ENCODE results near the gene CCDC17.
A peak's percentile ranks its signal among the peaks of the same experiment; 100 is the strongest.
"Not testable (repeated sequence)": the region's sequence is repeated elsewhere in the genome, so short reads cannot be mapped to it uniquely, and the experiment has no call there.

The CCDC17 gene

GRCh38 chr1:45621501-45621836 lies 2.4 kb downstream of the CCDC17 start:
- DNase-seq = no peak

DNA sequence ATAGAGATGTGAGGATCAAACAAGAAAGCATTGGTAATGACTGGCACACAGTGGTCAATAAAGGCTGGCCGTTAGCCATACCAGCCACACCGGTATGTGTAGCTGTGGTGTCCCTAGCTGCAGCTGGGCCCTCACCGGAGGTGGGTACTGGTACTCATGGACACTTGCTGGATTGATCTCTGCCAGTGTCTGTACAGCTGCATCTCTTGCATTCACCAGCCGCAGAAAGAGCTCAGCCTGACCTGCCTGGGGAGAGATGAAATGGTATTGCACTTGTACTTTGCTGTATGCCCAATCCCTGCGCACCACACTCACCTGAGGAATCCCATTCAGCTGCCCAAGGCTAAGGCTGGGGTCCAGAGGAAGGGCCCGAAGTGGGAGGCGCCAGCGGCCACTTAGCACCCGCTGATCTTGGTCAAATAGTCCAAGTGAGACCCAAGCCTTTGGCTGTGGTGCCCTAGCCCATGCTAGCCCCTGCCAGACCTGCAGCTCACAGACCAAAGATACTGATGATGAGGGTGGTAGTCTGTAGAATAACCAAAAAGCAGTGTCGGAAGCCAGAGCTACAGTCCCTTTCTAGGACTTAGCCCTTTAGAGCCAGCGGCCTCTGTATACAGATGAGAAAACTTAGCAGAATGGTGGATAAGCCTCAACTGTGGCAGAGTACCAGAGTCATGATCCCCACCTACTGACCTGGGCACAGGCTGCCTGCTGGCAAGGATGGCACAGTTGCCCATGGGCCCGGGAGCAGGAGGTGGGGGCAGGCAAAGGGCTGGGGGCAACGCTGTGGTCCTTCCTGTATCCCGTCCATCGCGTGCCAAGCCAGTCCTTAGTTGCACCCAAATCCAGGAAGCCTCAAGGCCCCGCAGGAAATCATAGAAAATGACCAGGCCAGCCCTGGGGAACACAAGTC lies 3.0 kb downstream of the CCDC17 start:
- DNase-seq = no peak

GRCh38 chr1:45619149-45619921 lies 4.5 kb downstream of the CCDC17 start:
- no peak for DNase-seq

- no peak for DNase-seq
Observed at GRCh38 chr1:45617618-45618017, 6.2 kb downstream of the CCDC17 start.

DNA sequence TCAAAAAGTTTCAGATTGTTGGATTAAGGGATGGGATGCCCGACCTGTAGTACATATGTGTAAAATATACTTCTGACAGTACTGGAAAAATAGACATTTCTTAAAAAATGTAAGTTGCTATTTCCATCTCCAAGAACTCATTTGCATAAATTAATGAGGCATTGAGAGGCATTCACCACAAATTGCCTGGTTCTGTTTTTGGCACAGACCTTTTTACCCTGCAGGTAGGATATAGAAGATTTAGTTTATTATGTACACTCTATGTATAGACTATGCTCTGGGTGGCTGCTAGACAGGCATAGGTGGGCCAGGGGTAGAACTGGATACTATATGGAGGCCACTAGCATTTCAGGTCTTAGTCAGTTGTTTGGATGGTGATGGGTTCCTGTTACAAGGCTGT lies 8.0 kb downstream of the CCDC17 start:
- no peak for DNase-seq

GRCh38 chr1:45612941-45613579 lies 10.8 kb downstream of the CCDC17 start:
- DNase-seq = no peak

GRCh38 chr1:45610589-45611226 lies 13.1 kb downstream of the CCDC17 start:
- DNase-seq = no peak

DNA sequence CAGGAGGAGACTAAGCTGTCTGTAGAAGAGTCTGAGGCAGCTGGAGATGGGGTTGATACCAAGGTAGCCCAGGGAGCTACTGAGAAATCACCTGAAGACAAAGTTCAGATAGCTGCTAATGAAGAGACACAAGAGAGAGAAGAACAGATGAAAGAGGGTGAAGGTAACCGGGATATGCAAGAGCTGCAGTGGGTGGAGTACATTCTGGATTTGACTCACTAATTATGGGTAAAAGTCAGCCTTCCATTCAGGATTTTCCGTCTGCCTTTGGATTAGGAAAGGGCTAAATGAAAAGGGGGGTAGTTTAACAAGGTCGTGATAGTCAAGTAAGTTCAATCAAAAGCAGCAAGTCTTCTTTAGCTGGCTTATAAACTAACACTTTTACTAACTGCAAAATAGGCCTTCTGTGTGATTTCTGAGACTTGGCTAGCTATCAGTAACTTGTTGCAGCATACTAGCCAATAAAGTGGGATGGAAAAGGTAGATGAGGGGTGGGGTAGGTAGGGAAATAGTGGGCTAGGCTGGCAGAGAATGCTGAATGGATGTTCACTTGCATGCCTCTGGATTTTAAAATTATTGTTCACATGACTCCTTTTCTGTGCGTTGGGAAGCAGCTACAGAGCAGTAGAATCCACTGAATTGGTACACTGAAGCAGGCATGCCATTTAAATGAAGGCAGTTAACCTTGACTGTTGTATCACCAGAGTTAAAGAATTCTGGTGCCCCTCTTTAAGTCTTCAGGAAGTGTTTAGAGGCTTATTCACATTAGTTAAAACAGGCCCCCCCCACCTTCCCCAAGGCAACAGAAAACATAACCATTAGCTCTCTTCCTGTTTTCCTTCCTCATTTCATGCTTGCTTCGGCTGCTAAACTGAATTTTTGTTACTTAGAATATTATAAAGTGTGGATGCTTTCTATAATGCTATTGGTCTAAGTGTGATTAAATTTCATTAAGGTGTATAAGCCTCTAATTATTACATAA lies 15.4 kb downstream of the CCDC17 start:
- no peak for DNase-seq

DNA sequence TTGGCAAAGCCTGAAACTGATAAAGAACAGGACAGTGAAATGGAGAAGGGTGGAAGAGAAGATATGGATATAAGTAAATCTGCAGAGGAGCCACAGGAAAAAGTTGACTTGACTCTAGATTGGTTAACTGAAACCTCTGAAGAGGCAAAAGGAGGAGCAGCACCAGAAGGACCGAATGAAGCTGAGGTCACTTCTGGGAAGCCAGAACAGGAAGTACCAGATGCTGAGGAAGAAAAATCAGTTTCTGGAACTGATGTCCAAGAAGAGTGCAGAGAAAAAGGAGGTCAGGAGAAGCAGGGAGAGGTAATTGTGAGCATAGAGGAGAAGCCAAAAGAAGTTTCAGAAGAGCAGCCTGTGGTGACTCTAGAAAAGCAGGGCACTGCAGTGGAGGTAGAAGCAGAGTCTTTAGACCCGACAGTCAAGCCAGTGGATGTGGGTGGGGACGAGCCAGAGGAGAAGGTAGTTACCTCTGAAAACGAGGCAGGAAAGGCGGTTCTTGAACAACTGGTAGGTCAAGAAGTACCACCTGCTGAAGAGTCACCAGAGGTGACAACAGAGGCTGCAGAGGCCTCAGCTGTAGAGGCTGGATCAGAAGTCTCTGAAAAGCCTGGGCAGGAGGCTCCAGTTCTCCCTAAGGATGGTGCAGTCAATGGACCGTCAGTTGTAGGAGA lies 16.3 kb downstream of the CCDC17 start:
- no peak for DNase-seq

DNA sequence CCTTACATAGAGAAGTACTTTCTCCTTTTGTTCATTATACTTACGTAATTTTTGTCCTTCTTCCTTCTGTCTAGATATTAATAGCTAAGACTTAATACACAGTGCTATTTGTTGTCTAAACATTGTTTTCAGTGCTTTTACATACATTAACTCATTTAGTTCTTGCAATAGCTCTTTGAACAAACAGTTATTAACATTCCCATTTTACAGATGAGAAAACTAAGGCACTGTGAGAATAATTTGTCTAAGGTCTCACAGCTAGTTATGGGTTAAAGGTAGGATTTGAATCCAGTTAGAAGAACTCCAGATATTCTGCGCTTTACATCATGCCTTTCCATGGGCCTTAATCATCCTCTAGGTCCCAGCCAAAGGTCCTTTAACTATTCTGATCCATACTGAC lies 19.6 kb downstream of the CCDC17 start:
- no peak for DNase-seq

DNA sequence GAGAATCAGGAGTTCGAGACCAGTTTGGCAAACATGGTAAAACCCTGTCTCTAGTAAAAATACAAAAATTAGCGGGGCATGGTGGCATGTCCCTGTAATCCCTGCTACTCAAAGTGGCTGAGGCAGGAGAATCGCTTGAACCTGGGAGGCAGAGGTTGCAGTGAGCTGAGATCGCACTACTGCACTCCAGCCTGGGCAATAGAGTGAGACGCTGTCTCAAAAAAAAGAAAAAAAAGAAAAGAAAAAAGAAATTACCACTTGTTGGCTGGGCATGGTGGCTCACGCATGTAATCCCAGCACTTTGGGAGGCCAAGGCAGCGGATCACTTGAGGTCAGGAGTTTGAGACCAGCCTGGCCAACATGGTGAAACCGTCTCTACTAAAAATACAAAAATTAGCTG lies 27.1 kb downstream of the CCDC17 start:
- DNase-seq = not testable (repeated sequence)

- DNase-seq = no peak
Observed at GRCh38 chr1:45594412-45594811, 29.4 kb downstream of the CCDC17 start.

- DNase-seq = no peak
Observed at GRCh38 chr1:45589861-45590260, 34.0 kb downstream of the CCDC17 start.

DNA sequence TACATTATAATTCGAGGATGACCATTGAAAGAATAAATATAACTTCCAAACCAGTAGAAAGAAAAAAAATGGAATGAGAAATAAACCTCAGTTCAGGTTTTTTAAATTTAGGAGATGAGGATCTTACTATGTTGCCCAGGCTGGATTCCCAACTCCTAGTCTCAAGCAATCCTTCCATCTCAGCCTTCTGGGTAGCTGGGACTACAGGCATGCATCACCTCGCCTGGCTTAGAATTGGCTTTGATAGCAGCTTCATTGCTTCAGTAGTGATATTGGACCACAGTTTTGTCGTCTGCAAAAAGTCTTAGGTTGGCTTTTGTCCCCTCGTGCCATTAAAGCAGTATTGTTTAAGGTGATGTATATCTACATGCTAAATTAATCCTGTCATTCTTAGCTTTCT lies 37.1 kb downstream of the CCDC17 start:
- peak; percentile 42 for DNase-seq

- DNase-seq = peak; percentile 53
Observed at GRCh38 chr1:45585496-45586075, 38.3 kb downstream of the CCDC17 start.

GRCh38 chr1:45585110-45585426 lies 38.8 kb downstream of the CCDC17 start:
- DNase-seq = no peak

- peak; percentile 93 for DNase-seq
Observed at GRCh38 chr1:45584351-45585109, 39.3 kb downstream of the CCDC17 start.

- DNase-seq = peak; percentile 99
Observed at GRCh38 chr1:45583666-45584350, 40.0 kb downstream of the CCDC17 start, which contains the start of gene NASP. Gene NASP (plus strand): TSS chr1:45584041. CDS start chr1:45584147, 106 bp downstream.

- DNase-seq = peak; percentile 91
Observed at GRCh38 chr1:45583264-45583665, 40.6 kb downstream of the CCDC17 start.

Data from activated CD8-positive, alpha-beta memory T cell treated with anti-CD3 and anti-CD28 coated beads, Interleukin-2, amount 50 U/mL, for 48 hours (primary cell).